Natural killer cell (primary cell): ENCODE measurements around the gene ERMAP. TPM values are rescaled to one million over a fixed set of nuclear protein-coding genes. Genes with fewer than 3 reads are reported as not detected.
"Not testable (repeated sequence)": the region's sequence is repeated elsewhere in the genome, so short reads cannot be mapped to it uniquely, and the experiment has no call there.

Experiments
- ATAC-seq, 3 donors: fragments of 150-1000 bp in 2 of 3; fragments of 200-7000 bp in 1 of 3; cut with Tn5 transposase; 1 replicate in 1 of 3; 2 replicates in 2 of 3; pipeline ENCODE4 v1.10.0; 2021; ENCODE audit warnings: mild to moderate bottlenecking in 2 of 3, moderate library complexity in 2 of 3
- DNase-seq, 2 donors: peaks; one replicate each; pipeline versions ENCODE4 v3.0.0 to v3.0.0-alpha.2; 2013 to 2021; ENCODE audit warnings: mixed read lengths in 1 of 2
- H3K27ac ChIP-seq: one replicate; pipeline ENCODE4 v1.5.1; 2013; ENCODE audit warnings: mild to moderate bottlenecking, low read length
- H3K27me3 ChIP-seq: one replicate; pipeline ENCODE4 v1.6.1; 2013; ENCODE audit warnings: low read length; ENCODE audit not compliant: control insufficient read depth, insufficient read depth
- H3K36me3 ChIP-seq: one replicate; pipeline ENCODE4 v1.6.1; 2013; ENCODE audit warnings: low read length; ENCODE audit not compliant: control insufficient read depth, insufficient read depth
- H3K4me1 ChIP-seq: one replicate; pipeline ENCODE4 v1.6.1; 2013; ENCODE audit warnings: low read length; ENCODE audit not compliant: control insufficient read depth, insufficient read depth
- H3K4me3 ChIP-seq: one replicate; pipeline ENCODE4 v1.5.1; 2013; ENCODE audit warnings: low read length
- H3K9me3 ChIP-seq: one replicate; pipeline ENCODE4 v1.6.1; 2013; ENCODE audit warnings: low read length; ENCODE audit not compliant: control insufficient read depth, insufficient read depth
- H3K27ac Mint-ChIP-seq, 2 donors: one replicate each; pipeline ENCODE4 v1.8.0; 2022; ENCODE audit warnings: mild to moderate bottlenecking in 2 of 2, mixed read lengths in 2 of 2, moderate library complexity in 1 of 2
- H3K27me3 Mint-ChIP-seq, 2 donors: one replicate each; pipeline ENCODE4 v1.8.0; 2022; ENCODE audit warnings: low read depth in 2 of 2, mixed read lengths in 2 of 2
- H3K36me3 Mint-ChIP-seq: one replicate; pipeline ENCODE4 v1.8.0; 2022; ENCODE audit warnings: mixed read lengths
- H3K4me1 Mint-ChIP-seq, 2 donors: one replicate each; pipeline ENCODE4 v1.8.0; 2022; ENCODE audit warnings: mixed read lengths in 2 of 2
- H3K4me3 Mint-ChIP-seq: one replicate; pipeline ENCODE4 v1.8.0; 2022; ENCODE audit warnings: mild to moderate bottlenecking, moderate library complexity, mixed read lengths
- H3K9me3 Mint-ChIP-seq, 2 donors: one replicate each; pipeline ENCODE4 v1.8.0; 2022; ENCODE audit warnings: mixed read lengths in 2 of 2
- WGBS: methylation state at CpG from one replicate; pipeline ENCODE4 v1.1.7; 2013; ENCODE audit warnings: missing lambda C conversion rate; ENCODE audit not compliant: insufficient coverage; 5-methylcytosine and 5-hydroxymethylcytosine counted together
- intact Hi-C: fragments of 100-400 bp; cut with micrococcal nuclease; formaldehyde crosslinking; loops from one replicate; pipeline ENCODE4 v1.14.2; 2022
- total RNA-seq, 4 donors: library from RNA; stranded (reverse); fragments of 120-200 nt in 1 of 4; gene quantifications; one replicate each; pipeline versions ENCODE4 v1.2.3 to v1.2.4, GENCODE V29; 2013 to 2022
- TF ChIP-seq, protein P1 (sequence below): fragments of 200-600 bp; IDR thresholded peaks from one replicate; pipeline ENCODE4 v1.8.0; 2022; ENCODE audit warnings: antibody characterized with exemption

ERMAP gene
- total RNA-seq, 3 donors from 2014 or later (not counting 1 experiment from before 2014, with no cell fraction given), result 7.0 to 7.5 (median 7.5) TPM

DNA sequence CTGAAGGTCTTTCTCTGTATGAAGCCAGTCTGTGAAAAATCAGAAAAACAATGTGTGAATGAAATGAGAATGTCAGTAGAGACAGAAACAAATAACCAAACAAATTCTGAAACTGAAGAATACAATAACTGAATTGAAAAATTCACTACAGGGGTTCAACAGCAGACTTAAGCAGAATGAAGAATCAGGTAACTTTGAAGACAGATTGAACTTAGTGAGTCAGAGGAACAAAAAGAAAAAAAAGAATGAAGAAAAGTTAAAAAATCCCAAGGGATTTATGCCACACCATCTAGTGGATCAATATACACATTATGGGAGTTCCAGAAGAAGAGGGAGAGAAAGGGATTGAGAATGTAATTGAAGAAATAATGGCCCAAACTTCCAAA, 44.1 kb downstream of the ERMAP start:
- Histone ChIP-seq H3K27ac (no peak overlapping the region), H3K9me3 (peaks cover 9% of the 10 kb centered on the region), H3K27me3 (peaks cover 4% of the 10 kb centered on the region), H3K4me3 (no peak overlapping the region), H3K4me1 (no peaks in the 10 kb centered on the region), H3K36me3 (no peaks in the 10 kb centered on the region)
- Mint-ChIP-seq H3K4me1 (no peaks in the 10 kb centered on the region), H3K9me3 (peaks cover 3 to 8% of the 10 kb centered on the region in 2 donors), H3K4me3 (no peak overlapping the region), H3K36me3 (peaks cover 12% of the 10 kb centered on the region), H3K27ac (no peak overlapping the region), H3K27me3 (peaks cover 21 to 32% of the 10 kb centered on the region in 2 donors)
- TF ChIP-seq, protein P1, sequence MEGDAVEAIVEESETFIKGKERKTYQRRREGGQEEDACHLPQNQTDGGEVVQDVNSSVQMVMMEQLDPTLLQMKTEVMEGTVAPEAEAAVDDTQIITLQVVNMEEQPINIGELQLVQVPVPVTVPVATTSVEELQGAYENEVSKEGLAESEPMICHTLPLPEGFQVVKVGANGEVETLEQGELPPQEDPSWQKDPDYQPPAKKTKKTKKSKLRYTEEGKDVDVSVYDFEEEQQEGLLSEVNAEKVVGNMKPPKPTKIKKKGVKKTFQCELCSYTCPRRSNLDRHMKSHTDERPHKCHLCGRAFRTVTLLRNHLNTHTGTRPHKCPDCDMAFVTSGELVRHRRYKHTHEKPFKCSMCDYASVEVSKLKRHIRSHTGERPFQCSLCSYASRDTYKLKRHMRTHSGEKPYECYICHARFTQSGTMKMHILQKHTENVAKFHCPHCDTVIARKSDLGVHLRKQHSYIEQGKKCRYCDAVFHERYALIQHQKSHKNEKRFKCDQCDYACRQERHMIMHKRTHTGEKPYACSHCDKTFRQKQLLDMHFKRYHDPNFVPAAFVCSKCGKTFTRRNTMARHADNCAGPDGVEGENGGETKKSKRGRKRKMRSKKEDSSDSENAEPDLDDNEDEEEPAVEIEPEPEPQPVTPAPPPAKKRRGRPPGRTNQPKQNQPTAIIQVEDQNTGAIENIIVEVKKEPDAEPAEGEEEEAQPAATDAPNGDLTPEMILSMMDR, result no peak
- DNase-seq, result no peak
- intact Hi-C loops, result no loop called here
- no peak for ATAC-seq

DNA sequence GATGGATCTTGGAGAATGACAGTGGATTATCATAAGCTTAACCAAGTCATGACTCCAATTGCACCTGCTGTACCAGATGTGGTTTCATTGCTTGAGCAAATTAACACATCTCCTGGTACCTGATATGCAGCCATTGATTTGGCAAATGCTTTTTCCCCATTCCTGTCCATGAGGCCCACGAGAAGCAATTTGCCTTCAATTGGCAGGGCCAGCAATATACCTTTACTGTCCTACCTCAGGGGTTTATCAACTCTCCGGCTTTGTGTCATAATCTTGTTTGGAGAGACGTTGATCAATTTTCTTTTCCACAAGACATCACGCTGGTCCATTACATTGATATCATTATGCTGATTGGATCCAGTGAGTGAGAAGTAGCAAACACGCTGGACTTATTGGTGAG, 49.6 kb downstream of the ERMAP start:
- TF ChIP-seq, protein P1, result no peak
- H3K27me3 ChIP-seq, result peaks cover 2% of the 10 kb centered on the region
- H3K36me3 Mint-ChIP-seq, result no peaks in the 10 kb centered on the region
- H3K4me1 Mint-ChIP-seq, result no peaks in the 10 kb centered on the region
- WGBS, result 95% methylated on average over 5 of the region's 5 CpGs
- intact Hi-C loops, result no loop called here
- no peak overlapping the region for H3K27ac Mint-ChIP-seq
- no peaks in the 10 kb centered on the region for H3K4me1 ChIP-seq
- H3K9me3 Mint-ChIP-seq, result no peaks in the 10 kb centered on the region
- H3K4me3 Mint-ChIP-seq, result no peak overlapping the region
- ATAC-seq (no peak), DNase-seq (no peak)
- H3K36me3 ChIP-seq, result no peaks in the 10 kb centered on the region
- H3K27me3 Mint-ChIP-seq, result peaks cover 18 to 24% of the 10 kb centered on the region in 2 donors
- H3K9me3 ChIP-seq, result peaks cover 3% of the 10 kb centered on the region
- H3K27ac ChIP-seq, result no peak overlapping the region
- H3K4me3 ChIP-seq, result no peak overlapping the region

DNA sequence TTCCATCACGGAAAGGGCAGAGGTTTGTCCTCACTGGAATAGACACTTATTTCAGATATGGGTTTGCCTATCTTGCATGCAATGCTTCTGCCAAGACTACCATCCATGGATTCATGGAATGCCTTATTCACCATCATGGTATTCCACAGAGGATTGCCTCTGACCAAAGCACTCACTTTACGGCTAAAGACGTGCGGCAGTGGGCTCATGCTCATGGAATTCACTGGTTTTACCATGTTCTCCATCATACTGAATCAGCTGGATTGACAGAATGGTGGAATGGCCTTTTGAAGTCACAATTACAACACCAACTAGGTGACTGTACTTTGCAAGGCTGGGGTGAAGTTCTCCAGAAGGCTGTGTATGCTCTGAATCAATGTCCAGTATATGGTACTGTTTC, 51.5 kb downstream of the ERMAP start:
- H3K36me3 ChIP-seq, H3K4me3 ChIP-seq, H3K9me3 ChIP-seq, H3K27ac Mint-ChIP-seq, ATAC-seq, H3K27me3 ChIP-seq, H3K36me3 Mint-ChIP-seq, H3K4me3 Mint-ChIP-seq, H3K4me1 ChIP-seq, H3K9me3 Mint-ChIP-seq, H3K4me1 Mint-ChIP-seq, DNase-seq, H3K27ac ChIP-seq, intact Hi-C loops: not testable (repeated sequence)
- H3K27me3 Mint-ChIP-seq, result peaks cover 18% of the 10 kb centered on the region in 2 donors
- WGBS, result 95% methylated on average over 4 of the region's 4 CpGs

DNA sequence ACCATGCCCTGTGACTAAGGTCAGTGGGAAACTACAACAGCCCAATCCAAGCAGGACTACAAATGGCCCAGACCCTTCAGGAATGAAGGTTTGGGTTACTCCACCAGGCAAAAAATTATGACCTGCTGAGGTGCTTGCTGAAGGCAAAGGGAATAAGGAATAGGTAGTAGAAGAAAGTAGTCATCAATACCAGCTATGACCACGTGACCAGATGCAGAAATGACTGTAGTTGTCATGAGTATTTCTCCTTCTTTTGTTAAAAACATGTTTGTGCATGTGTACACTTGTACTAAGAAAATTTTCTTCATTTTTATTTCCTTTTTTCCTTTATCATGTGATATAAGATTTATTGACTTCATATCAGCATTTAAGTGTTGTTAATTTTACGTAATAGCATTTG, 52.3 kb downstream of the ERMAP start:
- 87% methylated on average over 2 of the region's 2 CpGs for WGBS

DNA sequence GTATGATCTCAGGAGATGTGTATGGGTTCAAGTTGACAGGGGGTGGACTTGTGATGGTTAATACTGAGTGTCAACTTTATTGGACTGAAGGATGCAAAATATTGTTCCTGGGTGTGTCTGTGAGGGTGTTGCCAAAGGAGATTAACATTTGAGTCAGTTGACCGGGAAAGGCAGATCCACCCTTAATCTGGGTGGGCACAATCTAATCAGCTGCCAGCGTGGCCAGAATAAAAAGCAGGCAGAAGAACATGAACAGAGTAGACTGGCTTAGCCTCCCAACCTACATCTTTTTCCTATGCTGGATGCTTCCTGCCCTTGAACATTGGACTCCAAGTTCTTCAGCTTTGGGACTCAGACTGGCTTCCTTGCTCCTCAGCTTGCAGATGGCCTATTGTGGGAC, 52.8 kb downstream of the ERMAP start:
- H3K4me3 Mint-ChIP-seq, H3K27me3 ChIP-seq, H3K36me3 ChIP-seq, ATAC-seq, H3K4me3 ChIP-seq, H3K27ac ChIP-seq, H3K4me1 Mint-ChIP-seq, H3K4me1 ChIP-seq, H3K36me3 Mint-ChIP-seq, intact Hi-C loops, H3K27ac Mint-ChIP-seq, H3K9me3 Mint-ChIP-seq, H3K9me3 ChIP-seq, DNase-seq: not testable (repeated sequence)
- H3K27me3 Mint-ChIP-seq, result peaks cover 13 to 18% of the 10 kb centered on the region in 2 donors
- 91% methylated on average over 2 of the region's 2 CpGs for WGBS

More for the DNA sequence above, 52.3 kb downstream of the ERMAP start:
- H3K4me3 Mint-ChIP-seq, H3K9me3 ChIP-seq, H3K27me3 ChIP-seq, ATAC-seq, DNase-seq, H3K36me3 Mint-ChIP-seq, H3K4me3 ChIP-seq, H3K4me1 Mint-ChIP-seq, H3K36me3 ChIP-seq, H3K9me3 Mint-ChIP-seq, intact Hi-C loops, H3K4me1 ChIP-seq, H3K27ac ChIP-seq, H3K27ac Mint-ChIP-seq: not testable (repeated sequence)
- peaks cover 16 to 18% of the 10 kb centered on the region in 2 donors for H3K27me3 Mint-ChIP-seq

DNA sequence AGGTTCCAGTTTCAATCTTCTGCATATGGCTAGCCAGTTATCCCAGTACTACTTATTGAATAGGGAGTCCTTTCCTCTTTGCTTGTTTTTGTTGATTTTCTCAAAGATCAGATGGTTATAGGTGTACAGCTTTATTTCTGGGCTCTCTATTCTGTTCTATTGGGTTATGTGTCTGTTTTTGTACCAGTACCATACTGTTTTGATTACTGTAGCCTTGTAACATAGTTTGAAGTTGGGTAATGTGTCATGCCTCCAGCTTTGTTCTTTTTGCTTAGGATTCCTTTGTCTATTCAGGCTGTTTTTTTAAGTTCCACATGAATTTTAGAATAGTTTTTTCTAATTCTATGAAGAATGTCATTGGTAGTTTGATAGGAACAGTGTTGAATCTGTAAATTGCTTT, 56.2 kb downstream of the ERMAP start:
- H3K9me3 ChIP-seq, H3K4me3 Mint-ChIP-seq, DNase-seq, H3K27me3 ChIP-seq, H3K4me1 ChIP-seq, H3K27ac Mint-ChIP-seq, H3K4me1 Mint-ChIP-seq, H3K9me3 Mint-ChIP-seq, H3K27ac ChIP-seq, H3K4me3 ChIP-seq, H3K36me3 ChIP-seq, intact Hi-C loops, ATAC-seq, H3K36me3 Mint-ChIP-seq: not testable (repeated sequence)
- H3K27me3 Mint-ChIP-seq, result peaks cover 19 to 31% of the 10 kb centered on the region in 2 donors
